Adrenal gland (tissue), 5 donors: ENCODE results near the gene ZNF341.

Experiments
- CTCF ChIP-seq, 6 experiments: fragments of 450-650 bp in 4 of 6; fragments of 200-600 bp in 2 of 6; sonication (generic) in 1 of 6; IDR thresholded peaks; 1 replicate in 5 of 6; 2 replicates in 1 of 6; pipeline versions ENCODE4 v1.5.1 to v1.8.0; 2016 to 2021; ENCODE audit warnings: antibody characterized with exemption in 6 of 6, mild to moderate bottlenecking in 2 of 6, moderate library complexity in 1 of 6
- POLR2A ChIP-seq, 2 donors: fragments of 450-650 bp; IDR thresholded peaks; one replicate each; pipeline ENCODE4 v1.6.1; 2017; ENCODE audit warnings: antibody characterized with exemption in 2 of 2, mild to moderate bottlenecking in 2 of 2, moderate library complexity in 1 of 2
- donor health status: DM: no; HTN: no; CAD: no.

DNA sequence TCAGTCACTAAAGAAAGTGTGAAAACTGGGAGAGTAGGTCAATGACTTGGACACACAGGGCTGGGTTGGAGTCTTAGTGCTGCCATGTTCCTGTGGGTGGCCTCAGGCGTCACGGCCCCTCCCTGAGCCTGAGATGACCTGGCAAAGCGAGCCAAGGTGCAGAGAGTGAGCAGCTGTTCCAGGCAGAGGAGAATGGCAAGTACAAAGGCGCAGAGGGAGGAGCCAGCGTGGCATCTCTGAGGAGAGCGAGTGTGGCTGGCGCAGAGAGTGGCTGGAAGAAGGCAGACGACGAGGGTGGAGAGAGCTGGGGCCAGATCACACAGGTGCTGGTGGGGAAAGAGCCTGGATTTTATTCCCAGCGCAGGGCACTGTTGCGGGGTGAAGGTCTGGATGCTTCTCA lies 58.8 kb downstream of the ZNF341 start:
- TF ChIP-seq CTCF (IDR thresholded peaks at IDR 0.05) (no peak), POLR2A (IDR thresholded peaks at IDR 0.05) (no peak)
